Measurements from ENCODE around the gene AKAP17A.
"Not testable (repeated sequence)": the region's sequence is repeated elsewhere in the genome, so short reads cannot be mapped to it uniquely, and the experiment has no call there.

AKAP17A gene

GRCh38 chrX:1609762-1610161 is 18.4 kb downstream of the AKAP17A start:
- DNase-seq = no peak

GRCh38 chrX:1610166-1610565 is 18.8 kb downstream of the AKAP17A start:
- DNase-seq = no peak

- DNase-seq = no peak
Measured at GRCh38 chrX:1610736-1611135, 19.3 kb downstream of the AKAP17A start.

- DNase-seq = no peak
Measured at GRCh38 chrX:1612641-1613286, 21.4 kb downstream of the AKAP17A start.

GRCh38 chrX:1614927-1615326 is 23.5 kb downstream of the AKAP17A start, which contains the start of gene ASMT:
TSS of gene ASMT (plus strand) at chrX:1615059. CDS start at chrX:1615200, 141 bp downstream.
- DNase-seq = no peak

GRCh38 chrX:1618689-1619088 is 27.3 kb downstream of the AKAP17A start:
- no peak for DNase-seq

GRCh38 chrX:1623691-1624090 is 32.3 kb downstream of the AKAP17A start:
- DNase-seq = no peak

GRCh38 chrX:1624158-1624860 is 32.9 kb downstream of the AKAP17A start:
- not testable (repeated sequence) for DNase-seq

GRCh38 chrX:1624861-1625215 is 33.4 kb downstream of the AKAP17A start:
- DNase-seq = not testable (repeated sequence)

GRCh38 chrX:1629244-1629643 is 37.8 kb downstream of the AKAP17A start:
- no peak for DNase-seq

GRCh38 chrX:1646009-1646408 is 54.6 kb downstream of the AKAP17A start:
- no peak for DNase-seq

GRCh38 chrX:1649621-1650020 is 58.2 kb downstream of the AKAP17A start:
- DNase-seq = no peak
